PFSK-1 (cell line): Measurements from ENCODE around the gene GPLD1.

ENCODE experiments used
- FOXP2 ChIP-seq: optimal IDR thresholded peaks from 2 replicates; pipeline ENCODE3; 2011; ENCODE audit warnings: borderline replicate concordance, control low read depth, inconsistent platforms; ENCODE audit not compliant: insufficient read depth; ENCODE audit errors: extremely low read length, extremely low read depth
- POLR2AphosphoS5 ChIP-seq: IDR thresholded peaks from 2 replicates; pipeline ENCODE4 v1.6.1; 2012; ENCODE audit warnings: low read depth, mild to moderate bottlenecking, control low read depth, low read length, moderate library complexity
- SIN3A ChIP-seq: IDR thresholded peaks from 2 replicates; pipeline ENCODE4 v1.6.1; 2012; ENCODE audit warnings: mild to moderate bottlenecking, low read length, moderate library complexity, borderline replicate concordance; ENCODE audit not compliant: insufficient read depth
- TAF1 ChIP-seq: IDR thresholded peaks from 2 replicates; pipeline ENCODE4 v1.6.1; 2012; ENCODE audit warnings: low read length, control low read depth, borderline replicate concordance; ENCODE audit not compliant: insufficient read depth
- TF ChIP-seq, protein P1 (sequence below), 2 experiments: IDR thresholded peaks; 2 replicates each; pipeline versions ENCODE4 v1.6.1 to v1.8.0; 2011 to 2012; ENCODE audit warnings: low read depth in 2 of 2, low read length in 2 of 2, control low read depth in 1 of 2, inconsistent platforms in 1 of 2, mild to moderate bottlenecking in 1 of 2, moderate library complexity in 1 of 2; ENCODE audit not compliant: insufficient read depth in 1 of 2

The GPLD1 gene

DNA sequence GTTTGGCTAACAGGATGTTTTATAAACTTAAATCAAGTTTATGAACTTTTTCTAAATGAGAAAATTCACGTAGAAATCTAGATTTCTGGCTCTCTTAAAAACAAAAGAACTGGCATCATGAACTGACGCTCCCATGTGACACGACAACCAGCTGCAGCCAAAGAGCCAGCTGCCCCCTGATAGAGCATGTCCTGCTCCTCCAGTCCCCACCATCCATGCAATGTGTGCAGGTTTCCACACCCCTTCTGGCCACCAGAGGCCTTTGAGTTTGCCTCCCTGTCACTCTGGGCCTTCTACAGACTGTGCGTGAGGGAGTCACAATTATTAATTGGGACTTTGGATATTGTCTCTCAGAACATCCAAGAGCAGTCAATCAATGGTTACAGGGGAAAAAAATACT lies 1.6 kb upstream of the GPLD1 start:
- TF ChIP-seq POLR2AphosphoS5 = no peak
- TF ChIP-seq, protein P1, sequence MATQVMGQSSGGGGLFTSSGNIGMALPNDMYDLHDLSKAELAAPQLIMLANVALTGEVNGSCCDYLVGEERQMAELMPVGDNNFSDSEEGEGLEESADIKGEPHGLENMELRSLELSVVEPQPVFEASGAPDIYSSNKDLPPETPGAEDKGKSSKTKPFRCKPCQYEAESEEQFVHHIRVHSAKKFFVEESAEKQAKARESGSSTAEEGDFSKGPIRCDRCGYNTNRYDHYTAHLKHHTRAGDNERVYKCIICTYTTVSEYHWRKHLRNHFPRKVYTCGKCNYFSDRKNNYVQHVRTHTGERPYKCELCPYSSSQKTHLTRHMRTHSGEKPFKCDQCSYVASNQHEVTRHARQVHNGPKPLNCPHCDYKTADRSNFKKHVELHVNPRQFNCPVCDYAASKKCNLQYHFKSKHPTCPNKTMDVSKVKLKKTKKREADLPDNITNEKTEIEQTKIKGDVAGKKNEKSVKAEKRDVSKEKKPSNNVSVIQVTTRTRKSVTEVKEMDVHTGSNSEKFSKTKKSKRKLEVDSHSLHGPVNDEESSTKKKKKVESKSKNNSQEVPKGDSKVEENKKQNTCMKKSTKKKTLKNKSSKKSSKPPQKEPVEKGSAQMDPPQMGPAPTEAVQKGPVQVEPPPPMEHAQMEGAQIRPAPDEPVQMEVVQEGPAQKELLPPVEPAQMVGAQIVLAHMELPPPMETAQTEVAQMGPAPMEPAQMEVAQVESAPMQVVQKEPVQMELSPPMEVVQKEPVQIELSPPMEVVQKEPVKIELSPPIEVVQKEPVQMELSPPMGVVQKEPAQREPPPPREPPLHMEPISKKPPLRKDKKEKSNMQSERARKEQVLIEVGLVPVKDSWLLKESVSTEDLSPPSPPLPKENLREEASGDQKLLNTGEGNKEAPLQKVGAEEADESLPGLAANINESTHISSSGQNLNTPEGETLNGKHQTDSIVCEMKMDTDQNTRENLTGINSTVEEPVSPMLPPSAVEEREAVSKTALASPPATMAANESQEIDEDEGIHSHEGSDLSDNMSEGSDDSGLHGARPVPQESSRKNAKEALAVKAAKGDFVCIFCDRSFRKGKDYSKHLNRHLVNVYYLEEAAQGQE (IDR thresholded peaks at IDR 0.05; ENCODE audit: insufficient read depth in 1 of 2, low read depth in 2 of 2, low read length in 2 of 2) = no peak
- TF ChIP-seq TAF1 = no peak
- TF ChIP-seq FOXP2 = no peak
- no peak for TF ChIP-seq SIN3A

DNA sequence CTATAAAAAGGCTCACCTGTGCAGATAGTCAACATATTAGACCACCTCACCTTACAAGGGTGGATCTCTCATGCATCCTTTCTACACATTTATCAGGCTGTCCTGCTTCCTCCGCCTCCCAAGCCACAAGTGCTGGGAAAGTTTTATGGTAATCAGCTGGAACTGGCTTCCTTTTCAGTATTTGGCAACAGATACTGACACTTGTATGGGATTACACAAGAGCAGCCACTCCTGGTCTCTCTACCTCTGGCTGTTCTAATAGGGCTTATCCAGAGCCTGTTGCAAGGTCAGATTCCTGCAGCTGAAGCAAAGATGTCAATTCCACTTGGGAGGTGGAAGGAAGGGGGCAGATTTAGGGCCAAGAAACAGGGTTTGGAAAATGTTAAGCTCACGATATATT lies 503 bp upstream of the GPLD1 start:
- TF ChIP-seq SIN3A = no peak
- no peak for TF ChIP-seq POLR2AphosphoS5
- TF ChIP-seq FOXP2 = no peak
- TF ChIP-seq, protein P1 (IDR thresholded peaks at IDR 0.05; ENCODE audit: insufficient read depth in 1 of 2, low read depth in 2 of 2, low read length in 2 of 2) = no peak
- TF ChIP-seq TAF1 = no peak

DNA sequence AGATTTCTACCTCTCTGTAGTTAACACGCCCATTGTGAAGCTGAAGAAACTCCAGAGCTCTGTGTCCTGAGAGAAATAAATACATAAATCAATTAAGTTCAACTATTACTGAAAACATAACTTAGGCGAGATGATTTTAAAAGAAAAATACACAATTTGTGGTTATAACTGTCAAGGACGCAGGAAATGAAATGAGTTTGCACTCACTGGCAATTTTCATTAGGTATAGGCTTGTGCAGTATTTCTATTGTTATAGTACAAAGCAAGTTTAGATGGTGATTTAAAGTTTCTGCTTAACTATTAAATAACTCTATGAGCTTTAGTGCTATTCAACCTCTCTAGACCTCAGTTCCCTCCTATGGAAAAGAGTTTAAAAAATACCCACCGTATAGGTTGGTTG lies 3.3 kb downstream of the GPLD1 start:
- no peak for TF ChIP-seq TAF1
- TF ChIP-seq, protein P1 (IDR thresholded peaks at IDR 0.05; ENCODE audit: insufficient read depth in 1 of 2, low read depth in 2 of 2, low read length in 2 of 2) = no peak
- TF ChIP-seq FOXP2 = no peak
- no peak for TF ChIP-seq SIN3A
- no peak for TF ChIP-seq POLR2AphosphoS5

- TF ChIP-seq FOXP2 (no peak), POLR2AphosphoS5 (no peak), SIN3A (no peak), TAF1 (no peak)
- TF ChIP-seq, protein P1 (IDR thresholded peaks at IDR 0.05; ENCODE audit: insufficient read depth in 1 of 2, low read depth in 2 of 2, low read length in 2 of 2) = no peak
Measured at GRCh38 chr6:24484657-24485323, 4.6 kb downstream of the GPLD1 start.
